Neuron (in vitro differentiated cells): ENCODE measurements around the gene BBS5.
"Not testable (repeated sequence)": the region's sequence is repeated elsewhere in the genome, so short reads cannot be mapped to it uniquely, and the experiment has no call there.

Experiments used
- H2AFZ ChIP-seq: one replicate; pipeline ENCODE4 v1.6.1; 2013; ENCODE audit warnings: low read depth, mild to moderate bottlenecking, inconsistent platforms, low read length, moderate library complexity
- H3K27me3 ChIP-seq: one replicate; pipeline ENCODE4 v1.6.1; 2013; ENCODE audit warnings: low read length; ENCODE audit not compliant: insufficient read depth
- H3K36me3 ChIP-seq: one replicate; pipeline ENCODE4 v1.6.1; 2013; ENCODE audit warnings: low read length; ENCODE audit not compliant: insufficient read depth
- H3K4me1 ChIP-seq: one replicate; pipeline ENCODE4 v1.6.1; 2013; ENCODE audit warnings: low read length; ENCODE audit not compliant: insufficient read depth
- H3K4me3 ChIP-seq: 2 replicates; pipeline ENCODE4 v1.5.1; 2013; ENCODE audit warnings: mild to moderate bottlenecking, low read length, moderate library complexity
- H3K9me3 ChIP-seq: one replicate; pipeline ENCODE4 v1.6.1; 2013; ENCODE audit warnings: low read length

Gene BBS5

DNA sequence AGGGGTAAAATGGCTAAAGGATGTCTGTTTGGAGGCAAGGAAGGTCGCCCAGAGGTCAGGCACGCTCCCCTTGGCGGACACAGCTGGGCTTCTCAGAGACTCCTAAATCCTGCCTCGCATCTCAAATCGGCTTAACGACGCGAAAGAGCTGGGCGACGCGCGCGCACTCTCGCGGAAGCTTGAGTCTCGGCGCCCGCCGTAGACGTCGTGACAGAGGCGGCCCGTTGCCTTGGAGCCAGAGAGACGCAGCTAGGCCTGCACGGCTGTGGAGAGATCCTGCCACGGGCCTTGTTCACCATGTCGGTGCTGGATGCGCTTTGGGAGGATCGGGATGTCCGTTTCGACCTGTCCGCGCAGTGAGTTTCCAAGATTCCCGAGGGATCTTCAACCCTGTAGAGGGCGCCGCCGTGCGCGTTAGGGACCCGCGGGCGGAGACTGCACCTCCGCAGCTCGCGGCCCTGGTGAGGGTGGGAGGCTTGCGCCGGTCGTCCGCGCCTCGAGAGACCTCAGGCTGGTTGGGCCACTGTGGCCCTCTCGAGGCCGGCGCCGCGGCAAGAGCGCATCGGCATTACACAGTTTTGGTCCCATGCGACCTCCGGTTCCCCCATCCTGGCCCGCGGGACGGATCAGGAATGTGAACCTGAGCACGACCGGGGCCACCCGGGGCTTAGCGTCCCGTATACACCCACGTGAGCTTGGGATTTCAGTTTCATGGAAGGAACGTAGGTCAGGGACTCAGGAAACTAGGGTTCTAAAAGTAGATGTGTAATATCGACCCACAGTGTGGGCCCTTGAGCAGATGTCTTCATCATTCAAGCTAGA, at the start of gene BBS5:
BBS5 (plus strand) TSS at position 238 of the 822 bp plus-strand sequence; CDS start at position 298, 60 bp downstream.
- Histone ChIP-seq H3K9me3 (no peaks in the 10 kb centered on the region), H3K4me3 (peak within 1 kb of the TSS; percentile 50), H3K27me3 (no peaks in the 10 kb centered on the region), H2AFZ (peak within 1 kb of the TSS; percentile 75), H3K4me1 (peaks cover 7% of the 10 kb centered on the region), H3K36me3 (peaks cover 15% of the 10 kb centered on the region)

DNA sequence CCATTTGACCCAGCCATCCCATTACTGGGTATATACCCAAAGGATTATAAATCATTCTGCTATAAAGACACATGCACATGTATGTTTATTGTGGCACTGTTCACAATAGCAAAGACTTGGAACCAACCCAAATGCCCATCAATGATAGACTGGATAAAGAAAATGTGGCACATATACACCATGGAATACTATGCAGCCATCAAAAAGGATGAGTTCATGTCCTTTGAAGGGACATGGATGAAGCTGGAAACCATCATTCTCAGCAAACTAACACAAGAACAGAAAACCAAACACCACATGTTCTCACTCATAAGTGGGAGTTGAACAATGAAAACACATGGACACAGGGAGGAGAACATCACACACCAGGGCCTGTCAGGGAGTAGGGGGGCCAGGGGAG, 47.5 kb upstream of the BBS5 start:
- H2AFZ ChIP-seq, H3K27me3 ChIP-seq, H3K36me3 ChIP-seq, H3K9me3 ChIP-seq, H3K4me3 ChIP-seq, H3K4me1 ChIP-seq: not testable (repeated sequence)

DNA sequence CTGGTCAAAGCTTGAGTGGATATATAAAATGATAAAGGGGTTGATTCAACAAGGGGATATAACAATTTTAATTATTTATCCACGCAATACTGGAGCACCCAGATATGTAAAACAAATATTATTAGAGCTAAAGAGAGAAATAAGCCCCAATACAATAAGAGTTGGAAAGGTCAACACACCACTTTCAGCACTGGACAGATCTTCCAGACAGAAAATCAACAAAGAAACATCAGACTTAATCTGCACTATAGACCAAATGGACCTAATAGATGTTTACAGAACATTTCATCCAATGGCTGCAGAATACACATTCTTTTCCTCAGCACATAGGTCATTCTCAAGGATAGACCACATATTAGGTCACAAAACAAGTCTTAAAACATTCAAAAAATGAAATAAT, 45.1 kb upstream of the BBS5 start:
- not testable (repeated sequence) for H3K4me3 ChIP-seq, H3K27me3 ChIP-seq, H3K36me3 ChIP-seq, H3K9me3 ChIP-seq, H2AFZ ChIP-seq
- H3K4me1 ChIP-seq, result peaks cover 11% of the 10 kb centered on the region

GRCh38 chr2:169438466-169439072, 40.7 kb upstream of the BBS5 start:
- H3K4me3 ChIP-seq, result no peak overlapping the region

GRCh38 chr2:169439900-169440299, 39.4 kb upstream of the BBS5 start:
- no peak overlapping the region for H2AFZ ChIP-seq
- no peak overlapping the region for H3K4me3 ChIP-seq
- H3K36me3 ChIP-seq, result no peaks in the 10 kb centered on the region
- no peaks in the 10 kb centered on the region for H3K27me3 ChIP-seq
- peaks cover 11% of the 10 kb centered on the region for H3K4me1 ChIP-seq
- no peaks in the 10 kb centered on the region for H3K9me3 ChIP-seq

More at GRCh38 chr2:169438466-169439072, 40.7 kb upstream of the BBS5 start:
- Histone ChIP-seq H2AFZ (no peak overlapping the region), H3K36me3 (no peaks in the 10 kb centered on the region), H3K27me3 (no peaks in the 10 kb centered on the region), H3K4me1 (peaks cover 11% of the 10 kb centered on the region), H3K9me3 (no peaks in the 10 kb centered on the region)

GRCh38 chr2:169446452-169446851, 32.8 kb upstream of the BBS5 start:
- Histone ChIP-seq H3K9me3 (no peaks in the 10 kb centered on the region), H2AFZ (no peak overlapping the region), H3K36me3 (no peaks in the 10 kb centered on the region)

DNA sequence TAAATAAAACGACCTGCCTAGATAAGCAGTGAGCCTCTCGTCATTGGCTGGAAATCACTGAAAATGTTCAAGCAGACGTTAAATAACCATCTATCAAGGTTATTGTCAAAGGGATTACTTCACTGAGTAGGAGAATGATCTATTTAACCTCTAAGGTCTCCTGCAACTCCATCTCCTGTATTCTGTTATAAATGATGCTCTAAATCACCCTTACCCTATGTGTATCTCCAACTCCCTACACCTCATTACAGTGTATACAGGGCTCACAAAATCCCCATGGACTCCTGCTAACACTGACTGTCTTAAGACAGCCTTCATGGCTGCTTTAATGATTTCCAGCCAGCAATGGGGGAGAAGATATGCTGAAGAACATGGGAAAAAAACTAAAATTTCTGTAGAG, 31.0 kb upstream of the BBS5 start:
- Histone ChIP-seq H3K27me3 (peaks cover 3% of the 10 kb centered on the region), H3K9me3 (no peaks in the 10 kb centered on the region), H3K36me3 (no peaks in the 10 kb centered on the region), H3K4me3 (no peak overlapping the region), H3K4me1 (no peaks in the 10 kb centered on the region), H2AFZ (no peak overlapping the region)

More at GRCh38 chr2:169446452-169446851, 32.8 kb upstream of the BBS5 start:
- H3K27me3 ChIP-seq, result peaks cover 3% of the 10 kb centered on the region
- H3K4me3 ChIP-seq, result no peak overlapping the region
- H3K4me1 ChIP-seq, result no peaks in the 10 kb centered on the region

DNA sequence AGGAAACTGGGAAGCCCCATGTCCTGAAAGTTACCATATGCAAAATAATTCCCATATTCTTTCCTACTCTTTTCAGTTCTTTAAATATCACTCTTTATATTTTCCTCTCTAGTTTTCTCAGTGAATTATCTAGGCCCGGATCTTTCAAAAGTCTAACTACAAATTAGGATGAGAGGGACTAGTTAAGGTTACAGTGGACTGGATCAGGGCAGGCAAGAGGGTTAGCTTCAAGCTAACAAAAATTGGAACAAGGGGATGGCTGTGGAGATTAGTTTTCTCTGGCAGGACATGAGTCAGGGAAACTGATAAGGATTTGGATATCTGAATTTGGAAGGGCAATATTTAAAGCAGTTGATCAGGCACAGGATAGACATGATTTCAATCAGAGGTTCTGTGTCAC, 30.4 kb upstream of the BBS5 start:
- Histone ChIP-seq H2AFZ (no peak overlapping the region), H3K4me1 (no peaks in the 10 kb centered on the region), H3K27me3 (peaks cover 3% of the 10 kb centered on the region), H3K36me3 (no peaks in the 10 kb centered on the region), H3K4me3 (no peak overlapping the region), H3K9me3 (no peaks in the 10 kb centered on the region)

- Histone ChIP-seq H3K4me1 (no peaks in the 10 kb centered on the region), H3K4me3 (no peak overlapping the region), H3K36me3 (no peaks in the 10 kb centered on the region), H3K27me3 (peaks cover 3% of the 10 kb centered on the region), H2AFZ (no peak overlapping the region), H3K9me3 (no peaks in the 10 kb centered on the region)
Observed at GRCh38 chr2:169452080-169452479, 27.2 kb upstream of the BBS5 start.

DNA sequence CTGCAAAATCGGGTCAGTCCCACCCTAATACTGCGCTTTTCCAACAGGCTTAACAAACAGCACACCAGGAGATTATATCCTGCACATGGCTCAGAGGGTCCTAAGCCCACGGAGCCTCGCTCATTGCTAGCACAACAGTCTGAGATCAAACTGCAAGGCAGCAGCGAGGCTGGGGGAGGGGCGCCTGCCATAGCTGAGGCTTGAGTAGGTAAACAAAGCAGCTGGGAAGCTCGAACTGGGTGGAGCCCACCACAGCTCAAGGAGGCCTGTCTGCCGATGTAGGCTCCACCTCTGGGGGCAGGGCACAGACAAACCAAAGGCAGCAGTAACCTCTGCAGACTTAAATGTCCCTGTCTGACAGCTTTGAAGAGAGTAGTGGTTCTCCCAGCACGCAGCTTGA, 26.2 kb upstream of the BBS5 start:
- not testable (repeated sequence) for H3K36me3 ChIP-seq, H3K4me3 ChIP-seq, H3K27me3 ChIP-seq, H3K9me3 ChIP-seq, H2AFZ ChIP-seq, H3K4me1 ChIP-seq

DNA sequence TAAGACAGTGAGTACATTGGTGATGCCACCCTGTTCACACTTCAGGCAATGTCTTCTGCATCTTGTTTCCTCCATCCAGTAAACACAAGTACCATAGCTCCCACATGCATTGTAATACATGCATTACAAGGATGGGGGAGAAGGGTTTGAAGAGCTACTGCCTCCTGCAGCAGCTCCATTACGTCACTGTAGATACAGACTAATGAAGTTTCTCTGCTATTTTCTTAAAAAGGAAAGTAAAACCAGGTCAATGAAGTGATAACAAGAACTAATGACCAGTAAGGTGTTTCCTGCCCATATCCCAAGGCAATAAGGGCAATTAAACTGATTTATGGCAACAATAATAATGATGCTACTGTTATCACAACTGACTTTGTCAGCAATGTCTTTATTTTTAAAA, 18.2 kb upstream of the BBS5 start:
- H3K9me3 ChIP-seq, result no peaks in the 10 kb centered on the region
- no peak overlapping the region for H3K4me3 ChIP-seq
- H3K4me1 ChIP-seq, result no peaks in the 10 kb centered on the region
- H2AFZ ChIP-seq, result no peak overlapping the region
- no peaks in the 10 kb centered on the region for H3K36me3 ChIP-seq
- no peaks in the 10 kb centered on the region for H3K27me3 ChIP-seq

- no peak overlapping the region for H3K4me3 ChIP-seq
- H2AFZ ChIP-seq, result no peak overlapping the region
- no peaks in the 10 kb centered on the region for H3K36me3 ChIP-seq
Observed at GRCh38 chr2:169462896-169463695, 16.2 kb upstream of the BBS5 start.

GRCh38 chr2:169464466-169464865, 14.8 kb upstream of the BBS5 start:
- no peak overlapping the region for H2AFZ ChIP-seq
- H3K4me3 ChIP-seq, result no peak overlapping the region
- no peaks in the 10 kb centered on the region for H3K4me1 ChIP-seq
- no peaks in the 10 kb centered on the region for H3K36me3 ChIP-seq
- H3K9me3 ChIP-seq, result no peaks in the 10 kb centered on the region
- H3K27me3 ChIP-seq, result no peaks in the 10 kb centered on the region

More at GRCh38 chr2:169462896-169463695, 16.2 kb upstream of the BBS5 start:
- H3K4me1 ChIP-seq, result no peaks in the 10 kb centered on the region
- H3K27me3 ChIP-seq, result no peaks in the 10 kb centered on the region
- H3K9me3 ChIP-seq, result no peaks in the 10 kb centered on the region
